K562 (cell line): ENCODE data around the gene VBP1. TPM values are rescaled to one million over a fixed set of nuclear protein-coding genes. Genes with fewer than 3 reads are reported as not detected.

ENCODE experiments used
- ATAC-seq: fragments of 200-7000 bp; cut with Tn5 transposase; 3 replicates; pipeline ENCODE4 v1.9.1; 2020; ENCODE audit warnings: moderate library complexity
- BruUV-seq: library from RNA; stranded (reverse); fragments of 400-500 nt; replicated peaks from 2 replicates; lab custom pipeline; 2021; lab: Mats Ljungman, UMichigan
- CTCF ChIA-PET: fragments of 300-600 bp; formaldehyde crosslinking; extraction: SDS; loops from one replicate; lab custom pipeline; 2021; ENCODE audit warnings: low intra/inter-chr PET ratio; lab: Yijun Ruan, JAX
- POLR2A ChIA-PET: fragments of 300-600, 350-650 bp; sonication (Branson Sonifier 250); formaldehyde crosslinking; extraction: SDS; loops from one replicate; lab custom pipeline; 2021; ENCODE audit warnings: antibody characterized with exemption, inconsistent platforms; lab: Yijun Ruan, JAX
- DNase-seq, 4 experiments: peaks; one replicate each; pipeline versions ENCODE4 v3.0.0 to v3.0.0-alpha.2; 2011 to 2018; ENCODE audit warnings: low spot score in 3 of 4, mixed read lengths in 3 of 4; ENCODE audit errors: extremely low read depth in 1 of 4
- FAIRE-seq: peaks from 2 replicates; lab custom pipeline; 2011; peaks lifted over from hg19 to GRCh38; lab: Jason Lieb, UNC
- H2AFZ ChIP-seq: 2 replicates; pipeline ENCODE4 v1.6.0; 2011; ENCODE audit warnings: low read depth, low read length, control low read depth, inconsistent platforms
- H3K27ac ChIP-seq: fragments of 200-600 bp; 3 replicates; pipeline ENCODE4 v1.8.0; 2011; ENCODE audit warnings: low read depth, mild to moderate bottlenecking, control low read depth, inconsistent platforms, low read length, moderate library complexity, mixed read lengths; ENCODE audit errors: extremely low read depth
- H3K27me3 ChIP-seq, 2 experiments: fragments of 300-600 bp in 1 of 2; 2 replicates in 1 of 2; 3 replicates in 1 of 2; pipeline versions ENCODE4 v1.6.0 to v1.8.0; 2011; ENCODE audit warnings: inconsistent platforms in 2 of 2, low read length in 2 of 2, mild to moderate bottlenecking in 1 of 2, mixed read lengths in 1 of 2, moderate library complexity in 1 of 2; ENCODE audit not compliant: control insufficient read depth in 2 of 2, insufficient read depth in 2 of 2
- H3K36me3 ChIP-seq: fragments of 300-600 bp; 3 replicates; pipeline ENCODE4 v1.8.0; 2011; ENCODE audit warnings: mild to moderate bottlenecking, low read length, inconsistent platforms; ENCODE audit not compliant: control insufficient read depth, insufficient read depth
- H3K4me1 ChIP-seq, 2 experiments: fragments of 200-600 bp in 1 of 2; replicated peaks in 1 of 2; 2 replicates in 1 of 2; 3 replicates in 1 of 2; pipeline versions ENCODE4 v1.5.1 to v1.8.0; 2011; ENCODE audit warnings: inconsistent platforms in 2 of 2, low read length in 2 of 2, mild to moderate bottlenecking in 1 of 2, mixed read lengths in 1 of 2, moderate library complexity in 1 of 2; ENCODE audit not compliant: control insufficient read depth in 2 of 2, insufficient read depth in 2 of 2
- H3K4me2 ChIP-seq: 2 replicates; pipeline ENCODE4 v1.6.1; 2011; ENCODE audit warnings: low read length, control low read depth, inconsistent platforms, mixed read lengths; ENCODE audit not compliant: insufficient read depth
- H3K4me3 ChIP-seq: fragments of 200-600 bp; sonication (generic), shearing (Covaris generic); 2 replicates; pipeline ENCODE4 v1.5.1; 2016; ENCODE audit warnings: control low read depth, inconsistent platforms
- H3K79me2 ChIP-seq: fragments of 200-600 bp; 3 replicates; pipeline ENCODE4 v1.8.0; 2011; ENCODE audit warnings: low read length, inconsistent platforms; ENCODE audit not compliant: control insufficient read depth, insufficient read depth
- H3K9ac ChIP-seq, 2 experiments: 2 replicates each; pipeline versions ENCODE4 v1.6.0 to v1.6.1; 2011; ENCODE audit warnings: low read depth in 2 of 2, low read length in 2 of 2, control low read depth in 1 of 2, inconsistent platforms in 1 of 2, mild to moderate bottlenecking in 1 of 2, mixed read lengths in 1 of 2; ENCODE audit not compliant: insufficient read depth in 1 of 2
- H3K9me1 ChIP-seq: one replicate; pipeline ENCODE4 v1.6.0; 2011; ENCODE audit warnings: inconsistent platforms, mild to moderate bottlenecking, low read length, moderate library complexity; ENCODE audit not compliant: control insufficient read depth, insufficient read depth
- H3K9me3 ChIP-seq: replicated peaks from 2 replicates; pipeline ENCODE4 v1.5.1; 2011; ENCODE audit warnings: low read depth, low read length, inconsistent platforms; ENCODE audit not compliant: control insufficient read depth, insufficient read depth
- H4K20me1 ChIP-seq: replicated peaks from 2 replicates; pipeline ENCODE4 v1.6.1; 2011; ENCODE audit warnings: low read length, inconsistent platforms, mixed read lengths; ENCODE audit not compliant: control insufficient read depth, insufficient read depth
- ESRRA ChIP-seq: fragments of 450-650 bp; IDR thresholded peaks from 2 replicates; pipeline ENCODE4 v1.6.1; 2014; ENCODE audit warnings: low read depth, mild to moderate bottlenecking, moderate library complexity, borderline replicate concordance
- GTF2A2 ChIP-seq: IDR thresholded peaks from 2 replicates; pipeline ENCODE4 v1.6.1; 2016; ENCODE audit warnings: mild to moderate bottlenecking, missing genetic modification characterization, missing compliant biosample characterization
- HDAC2 ChIP-seq: fragments of 450-650 bp; IDR thresholded peaks from 2 replicates; pipeline ENCODE4 v1.6.1; 2016; ENCODE audit warnings: mild to moderate bottlenecking
- KAT2B ChIP-seq: IDR thresholded peaks from one replicate; pipeline ENCODE4 v1.6.1; 2012; ENCODE audit warnings: low read depth, mild to moderate bottlenecking, control low read depth, inconsistent platforms, low read length, moderate library complexity
- LARP7 ChIP-seq: fragments of 450-650 bp; IDR thresholded peaks from 2 replicates; pipeline ENCODE4 v1.6.1; 2016
- LCOR ChIP-seq: sonication (generic); formaldehyde crosslinking; IDR thresholded peaks from 2 replicates; pipeline ENCODE4 v1.8.0; 2022; ENCODE audit warnings: mild to moderate bottlenecking, missing genetic modification reagents
- MXI1 ChIP-seq: IDR thresholded peaks from 2 replicates; pipeline ENCODE4 v1.6.1; 2011; ENCODE audit warnings: low read depth, mild to moderate bottlenecking, improper control_type of control experiment, low read length
- NR3C1 ChIP-seq: sonication (generic); formaldehyde crosslinking; IDR thresholded peaks from 2 replicates; pipeline ENCODE4 v1.8.1; 2022; ENCODE audit warnings: missing genetic modification reagents
- NUFIP1 ChIP-seq: fragments of 450-650 bp; IDR thresholded peaks from 2 replicates; pipeline ENCODE4 v1.6.1; 2018; ENCODE audit not compliant: partially characterized antibody
- RFX5 ChIP-seq: IDR thresholded peaks from 2 replicates; pipeline ENCODE4 v1.6.1; 2011; ENCODE audit warnings: low read depth, mild to moderate bottlenecking, improper control_type of control experiment, low read length
- ZBTB1 ChIP-seq: sonication (generic); formaldehyde crosslinking; IDR thresholded peaks from 2 replicates; pipeline ENCODE4 v1.8.1; 2023; ENCODE audit warnings: missing genetic modification reagents, low read depth, mild to moderate bottlenecking, borderline replicate concordance
- ZFP36 ChIP-seq: fragments of 150-350 bp; IDR thresholded peaks from 2 replicates; pipeline ENCODE4 v1.6.1; 2018; ENCODE audit warnings: low read length, low read depth; ENCODE audit not compliant: partially characterized antibody
- ZNF12 ChIP-seq: sonication (generic); formaldehyde crosslinking; IDR thresholded peaks from 2 replicates; pipeline ENCODE4 v1.4.0; 2020; ENCODE audit warnings: mild to moderate bottlenecking, missing genetic modification reagents
- ZNF75A ChIP-seq: fragments of 450-650 bp; formaldehyde crosslinking; IDR thresholded peaks from 2 replicates; pipeline ENCODE4 v1.4.0; 2020; ENCODE audit warnings: mild to moderate bottlenecking
- in situ Hi-C: fragments of 300-500 bp; cut with MboI; formaldehyde crosslinking; loops from 4 replicates; pipeline ENCODE4 v1.15.0; 2018; ENCODE audit warnings: inconsistent platforms, mixed read lengths
- intact Hi-C: fragments of 100-400 bp; cut with micrococcal nuclease; formaldehyde crosslinking; loops from 2 replicates; pipeline ENCODE4 v1.14.2; 2022
- polyA plus RNA-seq, 8 experiments: library from polyadenylated mRNA; depleted of rRNA in 4 of 8; stranded (reverse) in 5 of 8; unstranded in 3 of 8; fragments of >200 nt; fragmentation: Nextera tagmentation in 2 of 8; fragmentation: Illumina TruSeq in 1 of 8; extraction: Ambion mirVana in 2 of 8; extraction: Trizol in 1 of 8; gene quantifications; 2 replicates each; pipeline versions ENCODE4 v1.2.1 to v1.2.3, GENCODE V29; 2011 to 2014; ENCODE audit warnings: inconsistent platforms in 1 of 8, missing spikeins in 1 of 8
- total RNA-seq, 7 experiments: library from RNA; depleted of rRNA in 6 of 7; stranded (reverse); fragments of >200 nt in 6 of 7; fragmentation: Illumina TruSeq in 2 of 7; extraction: Trizol in 2 of 7; gene quantifications; 2 replicates each; pipeline versions ENCODE4 v1.2.1 to v1.2.3, GENCODE V29; 2011 to 2021; ENCODE audit warnings: low replicate concordance in 1 of 7

VBP1 gene
- total and polyA plus RNA-seq, 9 of the 15 experiments (the other 6 are each of a cell fraction or from before 2014, with no cell fraction given) = 83.2 to 263 (median 151) TPM

- H3K9me3 ChIP-seq = no peaks in the 10 kb centered on the region
- H3K27me3 ChIP-seq = no peaks in the 10 kb centered on the region
- ChIA-PET CTCF (no interaction called here), POLR2A (no interaction called here)
- no peak overlapping the region for H2AFZ ChIP-seq
- intact Hi-C loops = no loop called here
- H3K9me1 ChIP-seq = no peaks in the 10 kb centered on the region
- no TSS peak for BruUV-seq
- TF ChIP-seq GTF2A2 (no peak), ZNF75A (CRISPR knock-in tag) (no peak), ZNF12 (CRISPR knock-in tag) (no peak), ESRRA (no peak), RFX5 (no peak), KAT2B (no peak), MXI1 (no peak), HDAC2 (no peak), NR3C1 (CRISPR knock-in tag) (no peak), ZFP36 (no peak), ZBTB1 (CRISPR knock-in tag) (no peak), LARP7 (no peak), NUFIP1 (no peak), LCOR (CRISPR knock-in tag) (no peak)
- no peak for FAIRE-seq
- H3K4me3 ChIP-seq = no peak overlapping the region
- H3K36me3 ChIP-seq = peaks cover 90% of the 10 kb centered on the region
- H3K4me1 ChIP-seq = no peaks in the 10 kb centered on the region
- no peak for ATAC-seq
- H3K9ac ChIP-seq = no peak overlapping the region
- no peaks in the 10 kb centered on the region for H4K20me1 ChIP-seq
- in situ Hi-C loops = no loop called here
- H3K79me2 ChIP-seq = peaks cover 34% of the 10 kb centered on the region; the same call in 2 of the 3 replicates
- H3K27ac ChIP-seq = no peak overlapping the region
- H3K4me2 ChIP-seq = no peak overlapping the region
- no peak for DNase-seq
Observed at GRCh38 chrX:155231163-155231562, 14.9 kb downstream of the VBP1 start.
